Spleen (tissue), 11 donors: ENCODE measurements around the gene SPRED1. TPM values are rescaled to one million over a fixed set of nuclear protein-coding genes. Genes with fewer than 3 reads are reported as not detected.

Experiments
- DNase-seq: peaks from one replicate; pipeline ENCODE4 v3.0.0-alpha.2; 2020
- H3K27ac ChIP-seq, 8 donors: fragments of 200-600 bp; sonication (generic) in 7 of 8; 1 replicate in 4 of 8; 2 replicates in 4 of 8; pipeline versions ENCODE4 v1.5.0 to v1.8.0; 2016 to 2021; ENCODE audit warnings: inconsistent platforms in 4 of 8, mild to moderate bottlenecking in 4 of 8, moderate library complexity in 1 of 8
- H3K27me3 ChIP-seq, 7 donors: fragments of 200-600 bp; sonication (generic) in 6 of 7; replicated peaks in 1 of 7; 1 replicate in 4 of 7; 2 replicates in 3 of 7; pipeline versions ENCODE4 v1.5.0 to v1.8.0; 2016 to 2021; ENCODE audit warnings: inconsistent platforms in 3 of 7, mild to moderate bottlenecking in 1 of 7
- H3K36me3 ChIP-seq, 6 donors: fragments of 200-600 bp; sonication (generic) in 5 of 6; 1 replicate in 4 of 6; 2 replicates in 2 of 6; pipeline versions ENCODE4 v1.5.0 to v1.8.0; 2016 to 2021; ENCODE audit warnings: inconsistent platforms in 2 of 6
- H3K4me1 ChIP-seq, 6 donors: fragments of 200-600 bp; sonication (generic) in 5 of 6; 1 replicate in 3 of 6; 2 replicates in 3 of 6; pipeline versions ENCODE4 v1.5.0 to v1.8.0; 2016 to 2021; ENCODE audit warnings: inconsistent platforms in 3 of 6
- H3K4me3 ChIP-seq, 8 donors: fragments of 200-600 bp; sonication (generic) in 7 of 8; 1 replicate in 4 of 8; 2 replicates in 4 of 8; pipeline versions ENCODE4 v1.5.0 to v1.8.0; 2016 to 2021; ENCODE audit warnings: inconsistent platforms in 4 of 8, mild to moderate bottlenecking in 4 of 8, moderate library complexity in 2 of 8
- H3K9me3 ChIP-seq, 8 donors: fragments of 200-600 bp; sonication (generic) in 7 of 8; 1 replicate in 4 of 8; 2 replicates in 4 of 8; pipeline versions ENCODE4 v1.5.0 to v1.8.0; 2016 to 2021; ENCODE audit warnings: inconsistent platforms in 4 of 8
- POLR2A ChIP-seq, 3 donors: fragments of 450-650 bp; IDR thresholded peaks; one replicate each; pipeline ENCODE4 v1.5.1; 2017; ENCODE audit warnings: antibody characterized with exemption in 3 of 3, mild to moderate bottlenecking in 1 of 3
- POLR2AphosphoS5 ChIP-seq, 3 donors: sonication (generic); formaldehyde crosslinking; IDR thresholded peaks; one replicate each; pipeline ENCODE4 v1.5.1; 2017; ENCODE audit warnings: antibody characterized with exemption in 3 of 3
- WGBS, 5 donors: extraction: QIAGEN DNeasy Blood & Tissue Kit in 3 of 5; methylation state at CpG; one replicate each; pipeline versions ENCODE4 v1.1.5 to v1.1.7; 2013 to 2018; 5-methylcytosine and 5-hydroxymethylcytosine counted together
- intact Hi-C: fragments of 100-400 bp; cut with DNase I; formaldehyde crosslinking; loops from one replicate; pipeline ENCODE4 v1.15.0; 2023; ENCODE audit warnings: low total_unique reads
- polyA plus RNA-seq, 3 donors: library from polyadenylated mRNA; stranded (reverse); fragments of 200-250 nt; gene quantifications; one replicate each; pipeline ENCODE4 v1.2.1, GENCODE V29; 2013
- total RNA-seq, 7 donors: library from RNA; depleted of rRNA in 3 of 7; stranded (reverse); fragments of >200 nt in 3 of 7; fragmentation: NEBNext Ultra II Directional in 4 of 7; extraction: Animal tissue kit (Norgen Biotek cat#: 25700) in 4 of 7; gene quantifications; one replicate each; pipeline versions ENCODE4 v1.1.0 to v1.2.1, GENCODE V29; 2016 to 2021
- TF ChIP-seq, protein P1 (sequence below), 11 experiments: fragments of 200-600 bp in 7 of 11; fragments of 450-650 bp in 4 of 11; sonication (generic) in 4 of 11; IDR thresholded peaks in 8 of 11; conservative IDR thresholded peaks in 3 of 11; 1 replicate in 7 of 11; 2 replicates in 4 of 11; pipeline versions ENCODE4 v1.4.0 to v1.8.0; 2016 to 2021; ENCODE audit warnings: antibody characterized with exemption in 11 of 11, inconsistent platforms in 4 of 11, mild to moderate bottlenecking in 1 of 11
- donor health status: healthy with polysubstance abuse.
- donor health status: DM: no; HTN: no; CAD: no; lungs with moderate emphysema.
- donor health status: DM: no; HTN: no; CAD: no.
- donor health status: Bipolar disorder and iron deficiency.
- donor health status: healthy.
- donor health status: DM: no; HTN: no; CAD: no.
- donor health status: DM: yes; HTN: yes; CAD: no.

Gene SPRED1
- total and polyA plus RNA-seq, 10 donors: 3.1 to 36.9 (median 25.5) TPM

DNA sequence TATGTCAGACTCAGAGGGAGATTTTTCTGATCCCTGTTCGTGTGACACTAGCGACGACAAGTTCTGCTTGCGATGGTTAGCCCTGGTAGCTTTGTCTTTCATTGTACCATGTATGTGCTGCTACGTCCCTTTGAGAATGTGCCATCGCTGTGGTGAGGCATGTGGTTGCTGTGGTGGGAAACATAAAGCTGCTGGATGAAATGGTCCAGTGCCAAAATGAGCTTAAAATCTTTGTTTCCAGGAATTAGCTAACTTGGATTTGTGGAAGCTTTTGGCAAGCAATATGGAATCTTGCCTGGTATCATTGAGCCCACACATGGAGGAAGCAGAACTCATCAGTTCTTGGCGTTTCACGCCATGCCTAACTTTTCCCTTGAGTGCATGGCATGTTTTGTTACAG, 98.8 kb downstream of the SPRED1 start:
- intact Hi-C loops: loop anchor here (5.0 kb wide), 1 partner anchor 354 kb away; no protein-coding TSS in a partner anchor
- H3K27me3 ChIP-seq: no peaks in the 10 kb centered on the region
- TF ChIP-seq POLR2AphosphoS5 (IDR thresholded peaks at IDR 0.05): no peak
- TF ChIP-seq, protein P1, sequence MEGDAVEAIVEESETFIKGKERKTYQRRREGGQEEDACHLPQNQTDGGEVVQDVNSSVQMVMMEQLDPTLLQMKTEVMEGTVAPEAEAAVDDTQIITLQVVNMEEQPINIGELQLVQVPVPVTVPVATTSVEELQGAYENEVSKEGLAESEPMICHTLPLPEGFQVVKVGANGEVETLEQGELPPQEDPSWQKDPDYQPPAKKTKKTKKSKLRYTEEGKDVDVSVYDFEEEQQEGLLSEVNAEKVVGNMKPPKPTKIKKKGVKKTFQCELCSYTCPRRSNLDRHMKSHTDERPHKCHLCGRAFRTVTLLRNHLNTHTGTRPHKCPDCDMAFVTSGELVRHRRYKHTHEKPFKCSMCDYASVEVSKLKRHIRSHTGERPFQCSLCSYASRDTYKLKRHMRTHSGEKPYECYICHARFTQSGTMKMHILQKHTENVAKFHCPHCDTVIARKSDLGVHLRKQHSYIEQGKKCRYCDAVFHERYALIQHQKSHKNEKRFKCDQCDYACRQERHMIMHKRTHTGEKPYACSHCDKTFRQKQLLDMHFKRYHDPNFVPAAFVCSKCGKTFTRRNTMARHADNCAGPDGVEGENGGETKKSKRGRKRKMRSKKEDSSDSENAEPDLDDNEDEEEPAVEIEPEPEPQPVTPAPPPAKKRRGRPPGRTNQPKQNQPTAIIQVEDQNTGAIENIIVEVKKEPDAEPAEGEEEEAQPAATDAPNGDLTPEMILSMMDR (IDR thresholded peaks at IDR 0.05 in 8 of 11, conservative IDR thresholded peaks at IDR 0.05 in 3 of 11): no peak
- no peak for TF ChIP-seq POLR2A (IDR thresholded peaks at IDR 0.05)
- no peak for DNase-seq
- no peaks in the 10 kb centered on the region for H3K9me3 ChIP-seq
- H3K27ac ChIP-seq: no peak overlapping the region
- no peaks in the 10 kb centered on the region for H3K4me1 ChIP-seq
- H3K4me3 ChIP-seq: no peak overlapping the region
- WGBS, 5 donors: 92 to 95% (median 93%) methylated on average over 8 of the region's 8 CpGs
- peaks cover 0 to 22% (median 0%) of the 10 kb centered on the region in 6 donors for H3K36me3 ChIP-seq

DNA sequence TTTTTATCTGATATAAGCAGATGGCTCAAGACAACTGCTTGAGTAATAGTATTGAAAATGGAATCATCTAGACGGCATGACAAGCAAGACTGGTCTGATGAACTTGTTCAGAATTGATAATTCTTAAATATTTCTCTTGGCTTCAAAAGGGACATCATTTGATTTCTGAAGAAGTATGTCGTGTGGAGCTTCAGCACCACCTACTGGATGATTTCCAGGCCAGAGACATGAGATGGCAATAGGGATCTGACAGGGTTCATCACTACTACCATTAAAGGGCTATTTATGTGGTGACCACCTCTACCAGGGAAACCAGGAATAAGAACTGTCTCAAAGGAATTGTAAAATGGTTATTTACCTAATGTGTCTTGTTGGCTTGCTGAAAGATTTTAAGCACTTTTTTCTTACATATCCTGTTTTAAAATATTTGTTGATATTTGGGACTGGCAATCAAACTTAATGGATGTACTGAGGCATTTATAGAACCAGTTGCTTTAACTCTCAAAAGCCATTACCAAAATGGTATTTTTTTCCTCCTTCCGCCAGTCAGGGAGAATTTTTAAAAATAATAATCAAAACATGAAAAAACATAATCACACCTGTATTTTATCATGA, 101.8 kb downstream of the SPRED1 start:
- peaks cover 0 to 22% (median 0%) of the 10 kb centered on the region in 6 donors for H3K36me3 ChIP-seq
- H3K9me3 ChIP-seq: no peaks in the 10 kb centered on the region
- intact Hi-C loops: loop anchor here (5.0 kb wide), 1 partner anchor 357 kb away; no protein-coding TSS in a partner anchor
- H3K27me3 ChIP-seq: no peaks in the 10 kb centered on the region
- no peak for TF ChIP-seq POLR2A (IDR thresholded peaks at IDR 0.05)
- TF ChIP-seq, protein P1 (IDR thresholded peaks at IDR 0.05 in 8 of 11, conservative IDR thresholded peaks at IDR 0.05 in 3 of 11): peak; percentile 61 to 82 (median 76)
- no peak for DNase-seq
- no peak overlapping the region for H3K4me3 ChIP-seq
- 46 to 62% (median 48%) methylated on average over 3 of the region's 3 CpGs for WGBS, 5 donors
- no peaks in the 10 kb centered on the region for H3K4me1 ChIP-seq
- no peak overlapping the region for H3K27ac ChIP-seq

DNA sequence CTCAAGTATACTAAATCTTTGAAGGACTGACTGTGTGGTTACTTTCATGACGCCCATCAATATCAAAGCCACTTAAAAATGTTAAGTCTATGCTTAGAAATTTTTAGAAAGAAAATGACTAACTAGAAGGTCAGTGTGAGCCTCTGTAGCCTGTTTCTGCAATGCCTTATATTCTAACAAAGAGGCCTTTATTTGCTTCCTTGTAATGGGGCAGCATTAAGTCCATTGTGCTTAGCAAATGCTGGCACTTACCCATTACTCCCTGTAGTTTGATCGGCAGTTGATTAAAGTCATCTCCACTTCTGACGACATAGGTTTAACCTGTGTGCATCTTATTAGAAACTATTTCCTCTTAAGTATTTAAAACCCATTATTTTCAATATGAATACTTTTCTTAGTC, 109.7 kb downstream of the SPRED1 start:
- no peak overlapping the region for H3K4me3 ChIP-seq
- no peak overlapping the region for H3K27ac ChIP-seq
- no peaks in the 10 kb centered on the region for H3K36me3 ChIP-seq
- WGBS, 5 donors: 82 to 90% (median 85%) methylated on average over 3 of the region's 3 CpGs
- TF ChIP-seq, protein P1 (IDR thresholded peaks at IDR 0.05 in 8 of 11, conservative IDR thresholded peaks at IDR 0.05 in 3 of 11): no peak
- TF ChIP-seq POLR2A (IDR thresholded peaks at IDR 0.05) (no peak), POLR2AphosphoS5 (IDR thresholded peaks at IDR 0.05) (no peak)
- no peak for DNase-seq
- intact Hi-C loops: no loop called here
- peaks cover 0 to 9% (median 0%) of the 10 kb centered on the region in 7 donors for H3K27me3 ChIP-seq
- H3K4me1 ChIP-seq: no peaks in the 10 kb centered on the region
- no peaks in the 10 kb centered on the region for H3K9me3 ChIP-seq

DNA sequence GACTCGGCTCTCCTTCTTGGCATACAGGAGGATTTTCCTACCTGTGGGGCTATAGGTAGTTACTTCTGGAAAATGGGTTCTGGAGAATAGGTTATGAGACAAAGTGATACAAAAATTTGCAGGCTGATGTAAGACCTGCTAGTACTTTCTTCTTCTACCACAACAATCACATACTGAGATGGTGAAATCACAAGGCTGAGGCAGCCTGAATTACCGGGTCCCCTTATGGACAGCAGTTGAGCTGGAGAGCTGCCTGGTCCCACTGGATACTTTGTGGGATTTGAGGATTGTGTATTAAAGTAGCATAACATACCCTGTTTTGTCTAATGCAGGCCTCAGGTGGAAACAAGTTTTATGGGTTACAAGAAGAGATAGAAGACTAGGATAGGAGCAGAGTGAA, 114.8 kb downstream of the SPRED1 start:
- Histone ChIP-seq H3K27ac (no peak overlapping the region), H3K9me3 (no peaks in the 10 kb centered on the region), H3K4me3 (no peak overlapping the region), H3K36me3 (no peaks in the 10 kb centered on the region), H3K4me1 (no peaks in the 10 kb centered on the region), H3K27me3 (peaks cover 0 to 9% (median 0%) of the 10 kb centered on the region in 7 donors)
- no peak for DNase-seq
- 70 to 92% (median 77%) methylated on average over 2 of the region's 2 CpGs for WGBS, 5 donors
- TF ChIP-seq POLR2A (IDR thresholded peaks at IDR 0.05) (no peak), POLR2AphosphoS5 (IDR thresholded peaks at IDR 0.05) (no peak)
- TF ChIP-seq, protein P1 (IDR thresholded peaks at IDR 0.05 in 8 of 11, conservative IDR thresholded peaks at IDR 0.05 in 3 of 11): no peak
- intact Hi-C loops: no loop called here
